Activated CD4-positive, alpha-beta memory T cell treated with anti-CD3 and anti-CD28 coated beads for 36 hours (primary cell): ENCODE data around the gene DOC2B. TPM values are rescaled to one million over a fixed set of nuclear protein-coding genes. Genes with fewer than 3 reads are reported as not detected.
A peak's percentile ranks its signal among the peaks of the same experiment; 100 is the strongest.

Experiments used
- CTCF ChIA-PET: fragments of 350-600 bp; sonication (Branson Sonifier 250); formaldehyde crosslinking; loops from one replicate; lab custom pipeline; 2021; ENCODE audit warnings: antibody characterized with exemption, inconsistent platforms; lab: Charles Lee
- POLR2A ChIA-PET: fragments of 350-600 bp; sonication (Branson Sonifier 250); formaldehyde crosslinking; loops from one replicate; lab custom pipeline; 2021; ENCODE audit warnings: antibody characterized with exemption; lab: Charles Lee
- DNase-seq: peaks from one replicate; pipeline ENCODE4 v3.0.0-alpha.2; 2020
- H3K27ac Mint-ChIP-seq: one replicate; pipeline ENCODE4 v1.8.0; 2021; ENCODE audit warnings: mixed read lengths
- H3K27me3 Mint-ChIP-seq: one replicate; pipeline ENCODE4 v1.8.0; 2021; ENCODE audit warnings: mixed read lengths
- H3K36me3 Mint-ChIP-seq: one replicate; pipeline ENCODE4 v1.8.0; 2021; ENCODE audit warnings: mixed read lengths
- H3K4me1 Mint-ChIP-seq: one replicate; pipeline ENCODE4 v1.8.0; 2021; ENCODE audit warnings: low read depth, mixed read lengths
- H3K4me3 Mint-ChIP-seq: one replicate; pipeline ENCODE4 v1.8.0; 2021; ENCODE audit warnings: mild to moderate bottlenecking, mixed read lengths
- H3K9me3 Mint-ChIP-seq: one replicate; pipeline ENCODE4 v1.8.0; 2021; ENCODE audit warnings: mixed read lengths
- intact Hi-C: fragments of 100-400 bp; cut with micrococcal nuclease; formaldehyde crosslinking; loops from one replicate; pipeline ENCODE4 v1.15.1; 2023
- total RNA-seq, 2 experiments: library from RNA; stranded (reverse); gene quantifications; one replicate each; pipeline ENCODE4 v1.2.3, GENCODE V29; 2021

DOC2B gene
- total RNA-seq, 2 experiments from 2014 or later: 0.02 to 0.12 TPM

GRCh38 chr17:151004-151403, 30.4 kb downstream of the DOC2B start:
- H3K9me3 Mint-ChIP-seq: no peaks in the 10 kb centered on the region
- no peaks in the 10 kb centered on the region for H3K36me3 Mint-ChIP-seq
- ChIA-PET CTCF (no interaction called here), POLR2A (no interaction called here)
- H3K27me3 Mint-ChIP-seq: no peaks in the 10 kb centered on the region
- no peaks in the 10 kb centered on the region for H3K4me1 Mint-ChIP-seq
- intact Hi-C loops: no loop called here
- no peak overlapping the region for H3K27ac Mint-ChIP-seq
- DNase-seq: no peak
- H3K4me3 Mint-ChIP-seq: no peak overlapping the region

- no peak for DNase-seq
- intact Hi-C loops: no loop called here
- Mint-ChIP-seq H3K27me3 (no peaks in the 10 kb centered on the region), H3K27ac (no peak overlapping the region), H3K9me3 (no peaks in the 10 kb centered on the region), H3K36me3 (no peaks in the 10 kb centered on the region), H3K4me3 (no peak overlapping the region), H3K4me1 (no peaks in the 10 kb centered on the region)
- ChIA-PET POLR2A (no interaction called here), CTCF (no interaction called here)
Measured at GRCh38 chr17:149897-150584, 31.4 kb downstream of the DOC2B start.

GRCh38 chr17:149231-149630, 32.2 kb downstream of the DOC2B start:
- Mint-ChIP-seq H3K27ac (no peak overlapping the region), H3K4me3 (no peak overlapping the region), H3K9me3 (no peaks in the 10 kb centered on the region), H3K27me3 (no peaks in the 10 kb centered on the region), H3K4me1 (no peaks in the 10 kb centered on the region), H3K36me3 (no peaks in the 10 kb centered on the region)
- ChIA-PET CTCF (no interaction called here), POLR2A (no interaction called here)
- DNase-seq: no peak
- intact Hi-C loops: no loop called here

- POLR2A ChIA-PET: no interaction called here
- H3K4me1 Mint-ChIP-seq: no peaks in the 10 kb centered on the region
- intact Hi-C loops: no loop called here
Measured at GRCh38 chr17:148757-149156, 32.7 kb downstream of the DOC2B start.

GRCh38 chr17:147796-148740, 33.4 kb downstream of the DOC2B start:
- peak; percentile 4 for DNase-seq
- Mint-ChIP-seq H3K9me3 (no peaks in the 10 kb centered on the region), H3K4me3 (no peak overlapping the region), H3K36me3 (no peaks in the 10 kb centered on the region), H3K27ac (no peak overlapping the region), H3K27me3 (no peaks in the 10 kb centered on the region), H3K4me1 (peaks cover 2% of the 10 kb centered on the region)
- ChIA-PET CTCF (no interaction called here), POLR2A (no interaction called here)
- intact Hi-C loops: no loop called here

More at GRCh38 chr17:148757-149156, 32.7 kb downstream of the DOC2B start:
- Mint-ChIP-seq H3K27ac (no peak overlapping the region), H3K27me3 (no peaks in the 10 kb centered on the region), H3K4me3 (no peak overlapping the region), H3K36me3 (no peaks in the 10 kb centered on the region), H3K9me3 (no peaks in the 10 kb centered on the region)
- CTCF ChIA-PET: no interaction called here
- DNase-seq: peak; percentile 0

- H3K36me3 Mint-ChIP-seq: no peaks in the 10 kb centered on the region
- DNase-seq: peak; percentile 4
- H3K27me3 Mint-ChIP-seq: no peaks in the 10 kb centered on the region
- no peaks in the 10 kb centered on the region for H3K9me3 Mint-ChIP-seq
- ChIA-PET POLR2A (no interaction called here), CTCF (no interaction called here)
- no peak overlapping the region for H3K4me3 Mint-ChIP-seq
- peaks cover 2% of the 10 kb centered on the region for H3K4me1 Mint-ChIP-seq
- H3K27ac Mint-ChIP-seq: no peak overlapping the region
- intact Hi-C loops: no loop called here
Measured at GRCh38 chr17:146983-147761, 34.3 kb downstream of the DOC2B start.

- POLR2A ChIA-PET: no interaction called here
- DNase-seq: no peak
- CTCF ChIA-PET: no interaction called here
- Mint-ChIP-seq H3K27me3 (no peaks in the 10 kb centered on the region), H3K27ac (no peak overlapping the region), H3K4me1 (peaks cover 2% of the 10 kb centered on the region), H3K4me3 (no peak overlapping the region), H3K36me3 (no peaks in the 10 kb centered on the region), H3K9me3 (no peaks in the 10 kb centered on the region)
- intact Hi-C loops: no loop called here
Measured at GRCh38 chr17:146546-146945, 34.9 kb downstream of the DOC2B start.

GRCh38 chr17:145671-146541, 35.5 kb downstream of the DOC2B start:
- Mint-ChIP-seq H3K9me3 (no peaks in the 10 kb centered on the region), H3K27ac (no peak overlapping the region), H3K27me3 (no peaks in the 10 kb centered on the region), H3K4me1 (peaks cover 2% of the 10 kb centered on the region), H3K4me3 (no peak overlapping the region), H3K36me3 (no peaks in the 10 kb centered on the region)
- intact Hi-C loops: no loop called here
- ChIA-PET POLR2A (no interaction called here), CTCF (interaction anchor here (1.4 to 1.5 kb wide), 2 partner anchors 241 to 555 kb away, joined by 5 to 6 read pairs; no protein-coding TSS in a partner anchor)
- DNase-seq: peak; percentile 3

GRCh38 chr17:144936-145670, 36.3 kb downstream of the DOC2B start:
- POLR2A ChIA-PET: no interaction called here

GRCh38 chr17:143785-144281, 37.6 kb downstream of the DOC2B start:
- POLR2A ChIA-PET: no interaction called here
- Mint-ChIP-seq H3K27ac (no peak overlapping the region), H3K4me3 (no peak overlapping the region), H3K27me3 (no peaks in the 10 kb centered on the region), H3K9me3 (no peaks in the 10 kb centered on the region), H3K4me1 (peaks cover 2% of the 10 kb centered on the region), H3K36me3 (no peaks in the 10 kb centered on the region)
- intact Hi-C loops: no loop called here
- CTCF ChIA-PET: interaction anchor here (1.3 kb wide), 1 partner anchor 856 kb away, joined by 3 read pairs; no protein-coding TSS in a partner anchor
- peak; percentile 91 for DNase-seq

More at GRCh38 chr17:144936-145670, 36.3 kb downstream of the DOC2B start:
- DNase-seq: peak; percentile 6
- no peaks in the 10 kb centered on the region for H3K27me3 Mint-ChIP-seq
- H3K9me3 Mint-ChIP-seq: no peaks in the 10 kb centered on the region
- H3K4me3 Mint-ChIP-seq: no peak overlapping the region
- intact Hi-C loops: no loop called here
- no peaks in the 10 kb centered on the region for H3K36me3 Mint-ChIP-seq
- H3K27ac Mint-ChIP-seq: no peak overlapping the region
- H3K4me1 Mint-ChIP-seq: peaks cover 2% of the 10 kb centered on the region
- CTCF ChIA-PET: interaction anchor here (0.8 to 1.5 kb wide), 5 partner anchors 240 to 854 kb away, joined by 3 to 6 read pairs (median 4); no protein-coding TSS in a partner anchor
